HEK293 (cell line): ENCODE measurements around the gene NFIB.

Experiments used
- CTCF ChIA-PET: fragments of 350-600 bp; formaldehyde crosslinking; extraction: SDS; loops from one replicate; lab custom pipeline; 2021; ENCODE audit warnings: antibody characterized with exemption; lab: Yijun Ruan, JAX
- POLR2A ChIA-PET: fragments of 300-600 bp; formaldehyde crosslinking; extraction: SDS; loops from one replicate; lab custom pipeline; 2020; ENCODE audit warnings: antibody characterized with exemption, inconsistent platforms; lab: Yijun Ruan, JAX
- H3K27ac ChIP-seq: fragments of 200-500 bp; sonication (Bioruptor generic); 2 replicates; pipeline ENCODE4 v1.5.1; 2014; ENCODE audit warnings: low read depth, low read length, control low read depth, inconsistent platforms; ENCODE audit errors: extremely low read depth
- H3K36me3 ChIP-seq, 2 experiments: fragments of 200-500 bp in 1 of 2; sonication (Bioruptor generic) in 1 of 2; 1 replicate in 1 of 2; 2 replicates in 1 of 2; pipeline ENCODE4 v1.5.1; 2014 to 2017; ENCODE audit warnings: inconsistent platforms in 2 of 2, low read length in 2 of 2; ENCODE audit not compliant: control insufficient read depth in 2 of 2, insufficient read depth in 1 of 2
- H3K4me1 ChIP-seq: fragments of 200-500 bp; sonication (Bioruptor generic); 2 replicates; pipeline ENCODE4 v1.5.1; 2014; ENCODE audit warnings: mild to moderate bottlenecking, low read length, inconsistent platforms; ENCODE audit not compliant: control insufficient read depth, insufficient read depth
- H3K4me3 ChIP-seq: 2 replicates; pipeline ENCODE4 v1.5.1; 2011; ENCODE audit warnings: low read depth, mild to moderate bottlenecking, control low read depth, low read length, moderate library complexity
- H3K9me3 ChIP-seq: fragments of 200-500 bp; sonication (Bioruptor generic); 2 replicates; pipeline ENCODE4 v1.5.1; 2014; ENCODE audit warnings: low read depth, low read length, inconsistent platforms; ENCODE audit not compliant: control insufficient read depth, insufficient read depth
- BCL11B ChIP-seq: fragments of 450-650 bp; formaldehyde crosslinking; IDR thresholded peaks from 2 replicates; pipeline ENCODE4 v1.5.1; 2016; ENCODE audit warnings: low read depth, missing biosample characterization, missing genetic modification characterization
- KLF9 ChIP-seq: fragments of 450-650 bp; formaldehyde crosslinking; IDR thresholded peaks from 2 replicates; pipeline ENCODE4 v1.5.1; 2016; ENCODE audit warnings: missing biosample characterization, missing genetic modification characterization, low read depth
- PRDM6 ChIP-seq: fragments of 450-650 bp; formaldehyde crosslinking; IDR thresholded peaks from 2 replicates; pipeline ENCODE4 v1.5.1; 2017; ENCODE audit warnings: missing biosample characterization, missing genetic modification characterization
- RBAK ChIP-seq: fragments of 450-650 bp; formaldehyde crosslinking; IDR thresholded peaks from 2 replicates; pipeline ENCODE4 v1.5.1; 2016; ENCODE audit warnings: missing biosample characterization, missing genetic modification characterization
- SALL2 ChIP-seq: fragments of 450-650 bp; formaldehyde crosslinking; IDR thresholded peaks from 2 replicates; pipeline ENCODE4 v1.5.0; 2017; ENCODE audit warnings: missing biosample characterization, mild to moderate bottlenecking, missing genetic modification characterization, borderline replicate concordance
- SCRT2 ChIP-seq: fragments of 450-650 bp; formaldehyde crosslinking; IDR thresholded peaks from 2 replicates; pipeline ENCODE4 v1.5.1; 2016; ENCODE audit warnings: missing biosample characterization, missing genetic modification characterization
- YY2 ChIP-seq: fragments of 450-650 bp; formaldehyde crosslinking; IDR thresholded peaks from 2 replicates; pipeline ENCODE4 v1.5.1; 2016; ENCODE audit warnings: missing biosample characterization, missing genetic modification characterization
- ZBTB11 ChIP-seq: fragments of 450-650 bp; formaldehyde crosslinking; conservative IDR thresholded peaks from 2 replicates; pipeline ENCODE4 v1.5.1; 2016; ENCODE audit warnings: low read depth, missing biosample characterization, missing genetic modification characterization
- ZFP37 ChIP-seq: fragments of 450-650 bp; formaldehyde crosslinking; IDR thresholded peaks from 2 replicates; pipeline ENCODE4 v1.5.1; 2016; ENCODE audit warnings: missing biosample characterization, missing genetic modification characterization
- ZNF2 ChIP-seq: fragments of 450-650 bp; formaldehyde crosslinking; IDR thresholded peaks from 2 replicates; pipeline ENCODE4 v1.5.1; 2016; ENCODE audit warnings: missing biosample characterization, missing genetic modification characterization
- ZNF488 ChIP-seq: fragments of 450-650 bp; formaldehyde crosslinking; IDR thresholded peaks from 2 replicates; pipeline ENCODE4 v1.5.1; 2016; ENCODE audit warnings: missing biosample characterization, missing genetic modification characterization
- ZNF571 ChIP-seq: fragments of 450-650 bp; formaldehyde crosslinking; IDR thresholded peaks from 2 replicates; pipeline ENCODE4 v1.5.0; 2017; ENCODE audit warnings: missing biosample characterization, missing genetic modification characterization
- ZNF626 ChIP-seq: fragments of 450-650 bp; sonication (Bioruptor Pico); formaldehyde crosslinking; IDR thresholded peaks from 2 replicates; pipeline ENCODE4 v1.5.1; 2018; ENCODE audit warnings: missing biosample characterization, missing genetic modification characterization, inconsistent platforms
- ZNF747 ChIP-seq: fragments of 450-650 bp; formaldehyde crosslinking; IDR thresholded peaks from 2 replicates; pipeline ENCODE4 v1.5.1; 2016; ENCODE audit warnings: missing biosample characterization, missing genetic modification characterization
- TF ChIP-seq, protein P1 (sequence below): fragments of 450-650 bp; formaldehyde crosslinking; IDR thresholded peaks from 2 replicates; pipeline ENCODE4 v1.5.1; 2017; ENCODE audit warnings: missing biosample characterization, missing genetic modification characterization
- TF ChIP-seq, protein P2 (sequence below): fragments of 450-650 bp; formaldehyde crosslinking; optimal IDR thresholded peaks from 2 replicates; pipeline ENCODE3; 2016; ENCODE audit warnings: missing biosample characterization, mild to moderate bottlenecking, missing genetic modification characterization

The NFIB gene

GRCh38 chr9:14292181-14292739 lies 21.7 kb downstream of the NFIB start:
- H3K36me3 ChIP-seq, result no peaks in the 10 kb centered on the region
- ChIA-PET POLR2A (no interaction called here), CTCF (interaction anchor here (0.6 kb wide), 1 partner anchor 51 kb away, joined by 3 read pairs; no protein-coding TSS in a partner anchor)
- no peak overlapping the region for H3K27ac ChIP-seq
- H3K9me3 ChIP-seq, result no peaks in the 10 kb centered on the region
- H3K4me3 ChIP-seq, result no peak overlapping the region
- no peaks in the 10 kb centered on the region; the same call in 1 of the 2 replicates for H3K4me1 ChIP-seq
- no peak for TF ChIP-seq PRDM6 (tag by site-specific recombination)
- no peak for TF ChIP-seq ZNF488 (tag by site-specific recombination)
- no peak for TF ChIP-seq YY2
- TF ChIP-seq ZBTB11 (tag by site-specific recombination), result no peak
- no peak for TF ChIP-seq SCRT2 (tag by site-specific recombination)
- no peak for TF ChIP-seq ZNF571
- TF ChIP-seq, protein P1, sequence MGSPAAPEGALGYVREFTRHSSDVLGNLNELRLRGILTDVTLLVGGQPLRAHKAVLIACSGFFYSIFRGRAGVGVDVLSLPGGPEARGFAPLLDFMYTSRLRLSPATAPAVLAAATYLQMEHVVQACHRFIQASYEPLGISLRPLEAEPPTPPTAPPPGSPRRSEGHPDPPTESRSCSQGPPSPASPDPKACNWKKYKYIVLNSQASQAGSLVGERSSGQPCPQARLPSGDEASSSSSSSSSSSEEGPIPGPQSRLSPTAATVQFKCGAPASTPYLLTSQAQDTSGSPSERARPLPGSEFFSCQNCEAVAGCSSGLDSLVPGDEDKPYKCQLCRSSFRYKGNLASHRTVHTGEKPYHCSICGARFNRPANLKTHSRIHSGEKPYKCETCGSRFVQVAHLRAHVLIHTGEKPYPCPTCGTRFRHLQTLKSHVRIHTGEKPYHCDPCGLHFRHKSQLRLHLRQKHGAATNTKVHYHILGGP (tag by site-specific recombination), result no peak
- no peak for TF ChIP-seq KLF9 (tag by site-specific recombination)
- no peak for TF ChIP-seq ZNF2 (tag by site-specific recombination)
- no peak for TF ChIP-seq ZNF626
- TF ChIP-seq RBAK (tag by site-specific recombination), result no peak
- TF ChIP-seq ZNF747 (tag by site-specific recombination), result no peak
- TF ChIP-seq BCL11B (tag by site-specific recombination), result no peak
- no peak for TF ChIP-seq SALL2 (tag by site-specific recombination)

GRCh38 chr9:14289916-14290315 lies 24.0 kb downstream of the NFIB start:
- ChIA-PET POLR2A (no interaction called here), CTCF (interaction anchor here (0.6 kb wide), 1 partner anchor 13 kb away, joined by 5 read pairs; no protein-coding TSS in a partner anchor)
- Histone ChIP-seq H3K4me1 (no peaks in the 10 kb centered on the region; the same call in 1 of the 2 replicates), H3K27ac (no peak overlapping the region), H3K36me3 (no peaks in the 10 kb centered on the region), H3K9me3 (no peaks in the 10 kb centered on the region), H3K4me3 (no peak overlapping the region)
- no peak for TF ChIP-seq ZFP37 (tag by site-specific recombination)
- TF ChIP-seq, protein P2, sequence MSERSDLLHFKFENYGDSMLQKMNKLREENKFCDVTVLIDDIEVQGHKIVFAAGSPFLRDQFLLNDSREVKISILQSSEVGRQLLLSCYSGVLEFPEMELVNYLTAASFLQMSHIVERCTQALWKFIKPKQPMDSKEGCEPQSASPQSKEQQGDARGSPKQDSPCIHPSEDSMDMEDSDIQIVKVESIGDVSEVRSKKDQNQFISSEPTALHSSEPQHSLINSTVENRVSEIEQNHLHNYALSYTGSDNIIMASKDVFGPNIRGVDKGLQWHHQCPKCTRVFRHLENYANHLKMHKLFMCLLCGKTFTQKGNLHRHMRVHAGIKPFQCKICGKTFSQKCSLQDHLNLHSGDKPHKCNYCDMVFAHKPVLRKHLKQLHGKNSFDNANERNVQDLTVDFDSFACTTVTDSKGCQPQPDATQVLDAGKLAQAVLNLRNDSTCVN, result no peak
